Trophoblast cell (in vitro differentiated cells and primary cell): ENCODE measurements around the gene HOXD4.
A peak's percentile ranks its signal among the peaks of the same experiment; 100 is the strongest.

ENCODE experiments used
- DNase-seq, 2 donors: peaks; one replicate each; pipeline ENCODE4 v3.0.0-alpha.2; 2016
- H2AFZ ChIP-seq: 2 replicates; pipeline ENCODE4 v1.6.1; 2013; ENCODE audit warnings: low read length, moderate library complexity, mild to moderate bottlenecking; ENCODE audit not compliant: insufficient read depth, poor library complexity
- H2AK5ac ChIP-seq: 2 replicates; pipeline ENCODE4 v1.6.1; 2013; ENCODE audit warnings: mild to moderate bottlenecking, low read length
- H2BK120ac ChIP-seq: 2 replicates; pipeline ENCODE4 v1.6.1; 2013; ENCODE audit warnings: low read length, mild to moderate bottlenecking, moderate library complexity; ENCODE audit not compliant: insufficient read depth, poor library complexity
- H2BK12ac ChIP-seq: 2 replicates; pipeline ENCODE4 v1.6.1; 2013; ENCODE audit warnings: mild to moderate bottlenecking, low read length, moderate library complexity
- H2BK5ac ChIP-seq: 2 replicates; pipeline ENCODE4 v1.6.1; 2013; ENCODE audit warnings: low read length, low read depth, moderate library complexity, mild to moderate bottlenecking; ENCODE audit not compliant: poor library complexity
- H3K14ac ChIP-seq: 2 replicates; pipeline ENCODE4 v1.6.1; 2013; ENCODE audit warnings: mild to moderate bottlenecking, low read length
- H3K18ac ChIP-seq: 2 replicates; pipeline ENCODE4 v1.6.1; 2013; ENCODE audit warnings: mild to moderate bottlenecking, low read length
- H3K23ac ChIP-seq: 2 replicates; pipeline ENCODE4 v1.6.1; 2013; ENCODE audit warnings: low read length
- H3K27ac ChIP-seq: 2 replicates; pipeline ENCODE4 v1.5.1; 2013; ENCODE audit warnings: low read depth, mild to moderate bottlenecking, inconsistent platforms, low read length, moderate library complexity
- H3K27me3 ChIP-seq: 2 replicates; pipeline ENCODE4 v1.6.1; 2013; ENCODE audit warnings: inconsistent platforms, mild to moderate bottlenecking, low read length, moderate library complexity; ENCODE audit not compliant: insufficient read depth
- H3K36me3 ChIP-seq, 2 experiments: 1 replicate in 1 of 2; 2 replicates in 1 of 2; pipeline ENCODE4 v1.6.1; 2013; ENCODE audit warnings: low read length in 2 of 2, mild to moderate bottlenecking in 2 of 2, moderate library complexity in 1 of 2; ENCODE audit not compliant: insufficient read depth in 2 of 2, control insufficient read depth in 1 of 2
- H3K4ac ChIP-seq: 2 replicates; pipeline ENCODE4 v1.6.1; 2013; ENCODE audit warnings: low read depth, mild to moderate bottlenecking, low read length, moderate library complexity
- H3K4me1 ChIP-seq, 2 experiments: 1 replicate in 1 of 2; 2 replicates in 1 of 2; pipeline ENCODE4 v1.6.1; 2013; ENCODE audit warnings: low read length in 2 of 2, mild to moderate bottlenecking in 2 of 2, moderate library complexity in 1 of 2; ENCODE audit not compliant: insufficient read depth in 2 of 2, control insufficient read depth in 1 of 2
- H3K4me2 ChIP-seq: 2 replicates; pipeline ENCODE4 v1.6.1; 2013; ENCODE audit warnings: inconsistent platforms, mild to moderate bottlenecking, low read length, moderate library complexity
- H3K4me3 ChIP-seq: 2 replicates; pipeline ENCODE4 v1.5.1; 2013; ENCODE audit warnings: mild to moderate bottlenecking, low read depth, low read length, inconsistent platforms
- H3K79me1 ChIP-seq: one replicate; pipeline ENCODE4 v1.6.1; 2013; ENCODE audit warnings: low read length
- H3K79me2 ChIP-seq: 2 replicates; pipeline ENCODE4 v1.6.1; 2013; ENCODE audit warnings: low read length, mild to moderate bottlenecking; ENCODE audit not compliant: control insufficient read depth, insufficient read depth, poor library complexity
- H3K9ac ChIP-seq: 2 replicates; pipeline ENCODE4 v1.6.1; 2013; ENCODE audit warnings: mild to moderate bottlenecking, low read length
- H3K9me3 ChIP-seq: 2 replicates; pipeline ENCODE4 v1.6.1; 2013; ENCODE audit warnings: low read depth, mild to moderate bottlenecking, control low read depth, inconsistent platforms, low read length; ENCODE audit not compliant: insufficient read depth
- H4K12ac ChIP-seq: 2 replicates; pipeline ENCODE4 v1.6.1; 2013; ENCODE audit warnings: low read depth, mild to moderate bottlenecking, low read length, moderate library complexity
- H4K8ac ChIP-seq: 2 replicates; pipeline ENCODE4 v1.6.1; 2013; ENCODE audit warnings: low read depth, mild to moderate bottlenecking, low read length, moderate library complexity
- H4K91ac ChIP-seq: one replicate; pipeline ENCODE4 v1.6.1; 2013; ENCODE audit warnings: low read depth, mild to moderate bottlenecking, low read length, moderate library complexity
- WGBS: extraction: QIAGEN DNeasy Blood & Tissue Kit; methylation state at CpG from one replicate; pipeline ENCODE4 v1.1.7; 2013; ENCODE audit warnings: missing lambda C conversion rate; ENCODE audit not compliant: insufficient read length, insufficient coverage; ENCODE audit errors: extremely low coverage; 5-methylcytosine and 5-hydroxymethylcytosine counted together

Gene HOXD4

GRCh38 chr2:176103742-176104315, 47.5 kb upstream of the HOXD4 start:
- H3K4ac ChIP-seq, result no peak overlapping the region
- H4K8ac ChIP-seq, result no peak overlapping the region
- no peak overlapping the region for H3K14ac ChIP-seq
- no peaks in the 10 kb centered on the region for H3K36me3 ChIP-seq
- H2BK5ac ChIP-seq, result no peak overlapping the region
- H4K91ac ChIP-seq, result no peak overlapping the region
- peaks cover 91% of the 10 kb centered on the region for H3K27me3 ChIP-seq
- H3K4me2 ChIP-seq, result peak overlapping the region; percentile 42
- H3K27ac ChIP-seq, result no peak overlapping the region
- no CpG with 5 or more reads among the region's 17 CpGs for WGBS
- no peaks in the 10 kb centered on the region for H3K79me2 ChIP-seq
- no peak overlapping the region for H3K4me3 ChIP-seq
- no peak overlapping the region for H4K12ac ChIP-seq
- H3K4me1 ChIP-seq, result peaks cover 10 to 19% of the 10 kb centered on the region in 2 experiments
- no peak overlapping the region for H3K18ac ChIP-seq
- H3K23ac ChIP-seq, result no peak overlapping the region
- no peak overlapping the region for H2BK12ac ChIP-seq
- H3K9me3 ChIP-seq, result peaks cover 14% of the 10 kb centered on the region
- no peak overlapping the region for H3K9ac ChIP-seq
- H2AFZ ChIP-seq, result no peak overlapping the region
- peaks cover 4% of the 10 kb centered on the region for H3K79me1 ChIP-seq
- no peak overlapping the region for H2BK120ac ChIP-seq
- H2AK5ac ChIP-seq, result no peak overlapping the region
- DNase-seq, result no peak

- no CpG with 5 or more reads among the region's 56 CpGs for WGBS
- Histone ChIP-seq H3K9me3 (peaks cover 14% of the 10 kb centered on the region), H3K36me3 (no peaks in the 10 kb centered on the region), H3K4me3 (peak overlapping the region; percentile 55), H3K4me2 (peak overlapping the region; percentile 42), H3K14ac (no peak overlapping the region), H3K23ac (no peak overlapping the region), H4K8ac (no peak overlapping the region), H3K27ac (no peak overlapping the region), H2AK5ac (no peak overlapping the region), H3K27me3 (peaks cover 91% of the 10 kb centered on the region), H3K79me2 (no peaks in the 10 kb centered on the region), H2AFZ (no peak overlapping the region), H3K79me1 (peaks cover 4% of the 10 kb centered on the region), H3K4me1 (peaks cover 10 to 19% of the 10 kb centered on the region in 2 experiments), H3K9ac (no peak overlapping the region), H2BK5ac (no peak overlapping the region), H4K12ac (peak overlapping the region; percentile 31), H2BK120ac (peak overlapping the region; percentile 18), H3K4ac (no peak overlapping the region), H2BK12ac (no peak overlapping the region), H4K91ac (peak overlapping the region; percentile 3), H3K18ac (no peak overlapping the region)
- DNase-seq, result no peak
Observed at GRCh38 chr2:176104316-176105077, 46.9 kb upstream of the HOXD4 start.

- no peak overlapping the region for H4K8ac ChIP-seq
- H3K23ac ChIP-seq, result no peak overlapping the region
- H2AFZ ChIP-seq, result no peak overlapping the region
- H2AK5ac ChIP-seq, result no peak overlapping the region
- no peaks in the 10 kb centered on the region for H3K79me2 ChIP-seq
- peaks cover 7 to 13% of the 10 kb centered on the region in 2 experiments for H3K4me1 ChIP-seq
- H2BK120ac ChIP-seq, result no peak overlapping the region
- no peaks in the 10 kb centered on the region for H3K36me3 ChIP-seq
- H3K4me2 ChIP-seq, result peak overlapping the region; percentile 42
- peaks cover 11% of the 10 kb centered on the region for H3K9me3 ChIP-seq
- no peak overlapping the region for H3K9ac ChIP-seq
- H3K18ac ChIP-seq, result no peak overlapping the region
- H3K27ac ChIP-seq, result no peak overlapping the region
- H3K4me3 ChIP-seq, result no peak overlapping the region
- no peak overlapping the region for H3K4ac ChIP-seq
- no peak overlapping the region for H2BK5ac ChIP-seq
- no peak overlapping the region for H4K91ac ChIP-seq
- H4K12ac ChIP-seq, result no peak overlapping the region
- no peak overlapping the region for H3K14ac ChIP-seq
- no CpG with 5 or more reads among the region's 25 CpGs for WGBS
- no peak overlapping the region for H2BK12ac ChIP-seq
- no peak for DNase-seq
- H3K27me3 ChIP-seq, result peaks cover 91% of the 10 kb centered on the region
- H3K79me1 ChIP-seq, result peaks cover 4% of the 10 kb centered on the region
Observed at GRCh38 chr2:176105078-176105729, 46.1 kb upstream of the HOXD4 start.

- no peak overlapping the region for H2BK12ac ChIP-seq
- no peak overlapping the region for H2BK120ac ChIP-seq
- H3K9ac ChIP-seq, result no peak overlapping the region
- H4K8ac ChIP-seq, result no peak overlapping the region
- peaks cover 7 to 13% of the 10 kb centered on the region in 2 experiments for H3K4me1 ChIP-seq
- no peak overlapping the region for H2AK5ac ChIP-seq
- peaks cover 4% of the 10 kb centered on the region for H3K79me1 ChIP-seq
- H3K4ac ChIP-seq, result no peak overlapping the region
- no peak overlapping the region for H2BK5ac ChIP-seq
- H4K91ac ChIP-seq, result no peak overlapping the region
- peak overlapping the region; percentile 60 for H3K4me2 ChIP-seq
- peak overlapping the region; percentile 26 for H3K4me3 ChIP-seq
- DNase-seq, result no peak
- H4K12ac ChIP-seq, result no peak overlapping the region
- H3K27ac ChIP-seq, result no peak overlapping the region
- no peak overlapping the region for H3K18ac ChIP-seq
- WGBS, result no CpG with 5 or more reads among the region's 25 CpGs
- H3K14ac ChIP-seq, result no peak overlapping the region
- H3K36me3 ChIP-seq, result no peaks in the 10 kb centered on the region
- H3K79me2 ChIP-seq, result no peaks in the 10 kb centered on the region
- H3K27me3 ChIP-seq, result peaks cover 84% of the 10 kb centered on the region
- H2AFZ ChIP-seq, result no peak overlapping the region
- peaks cover 7% of the 10 kb centered on the region for H3K9me3 ChIP-seq
- no peak overlapping the region for H3K23ac ChIP-seq
Observed at GRCh38 chr2:176105730-176106580, 45.4 kb upstream of the HOXD4 start.
